HFFc6 (cell line): ENCODE data around the gene NUDT19. TPM values are rescaled to one million over a fixed set of nuclear protein-coding genes. Genes with fewer than 3 reads are reported as not detected.
"Not testable (repeated sequence)": the region's sequence is repeated elsewhere in the genome, so short reads cannot be mapped to it uniquely, and the experiment has no call there.

ENCODE experiments used
- DNase-seq: peaks from one replicate; pipeline ENCODE4 v3.0.0-alpha.2; 2018
- H3K27ac Mint-ChIP-seq: 2 replicates; pipeline ENCODE4 v1.8.0; 2020; ENCODE audit warnings: mild to moderate bottlenecking, mixed read lengths
- H3K27me3 Mint-ChIP-seq: 2 replicates; pipeline ENCODE4 v1.8.0; 2021; ENCODE audit warnings: mild to moderate bottlenecking, moderate library complexity, mixed read lengths; ENCODE audit not compliant: insufficient read depth
- H3K36me3 Mint-ChIP-seq: 2 replicates; pipeline ENCODE4 v1.8.0; 2021; ENCODE audit warnings: low read depth, mixed read lengths
- H3K4me1 Mint-ChIP-seq: 2 replicates; pipeline ENCODE4 v1.8.0; 2020; ENCODE audit warnings: low read depth, mixed read lengths
- H3K4me3 Mint-ChIP-seq: 2 replicates; pipeline ENCODE4 v1.8.0; 2020; ENCODE audit warnings: mild to moderate bottlenecking, moderate library complexity, mixed read lengths
- H3K9me3 Mint-ChIP-seq: 2 replicates; pipeline ENCODE4 v1.8.0; 2020; ENCODE audit warnings: mild to moderate bottlenecking, mixed read lengths
- total RNA-seq, 6 experiments: library from RNA; stranded (reverse); fragmentation: NEBNext Ultra II Directional; extraction: Animal tissue kit (Norgen Biotek cat#: 25700); gene quantifications; 2 replicates in 1 of 6; 3 replicates in 5 of 6; pipeline ENCODE4 v1.2.3, GENCODE V29; 2021
- TF ChIP-seq, protein P1 (sequence below): fragments of 200-600 bp; sonication (generic); IDR thresholded peaks from 2 replicates; pipeline ENCODE4 v1.5.0; 2021; ENCODE audit warnings: antibody characterized with exemption, mild to moderate bottlenecking

NUDT19 gene
- total RNA-seq, 6 experiments from 2014 or later, result 12.8 to 15.1 (median 14.3) TPM

DNA sequence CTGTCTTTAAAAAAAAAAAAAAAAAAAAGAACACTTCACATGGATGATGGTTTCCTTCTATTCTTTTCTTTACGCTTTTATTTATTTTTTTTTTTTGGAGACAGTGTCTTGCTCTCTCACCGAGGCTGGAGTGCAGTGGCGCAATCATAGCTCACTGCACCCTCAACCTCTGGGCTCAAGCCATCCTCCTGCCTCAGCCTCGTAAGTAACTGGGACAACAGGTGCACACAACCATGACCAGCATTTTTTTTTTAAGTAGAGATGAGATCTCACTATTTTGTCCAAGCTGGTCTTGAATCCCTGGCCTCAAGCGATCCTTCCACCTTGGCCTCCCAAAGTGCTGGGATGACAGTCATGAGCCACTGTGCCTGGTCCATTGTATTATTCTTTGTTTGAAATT is 41.0 kb upstream of the NUDT19 start:
- Mint-ChIP-seq H3K4me3 (no peak overlapping the region), H3K36me3 (peaks cover 5% of the 10 kb centered on the region; the same call in 1 of the 2 replicates), H3K9me3 (no peaks in the 10 kb centered on the region), H3K27me3 (no peaks in the 10 kb centered on the region; the same call in 1 of the 2 replicates), H3K4me1 (peaks cover 5% of the 10 kb centered on the region; the same call in 1 of the 2 replicates), H3K27ac (no peak overlapping the region)
- DNase-seq, result no peak
- TF ChIP-seq, protein P1, sequence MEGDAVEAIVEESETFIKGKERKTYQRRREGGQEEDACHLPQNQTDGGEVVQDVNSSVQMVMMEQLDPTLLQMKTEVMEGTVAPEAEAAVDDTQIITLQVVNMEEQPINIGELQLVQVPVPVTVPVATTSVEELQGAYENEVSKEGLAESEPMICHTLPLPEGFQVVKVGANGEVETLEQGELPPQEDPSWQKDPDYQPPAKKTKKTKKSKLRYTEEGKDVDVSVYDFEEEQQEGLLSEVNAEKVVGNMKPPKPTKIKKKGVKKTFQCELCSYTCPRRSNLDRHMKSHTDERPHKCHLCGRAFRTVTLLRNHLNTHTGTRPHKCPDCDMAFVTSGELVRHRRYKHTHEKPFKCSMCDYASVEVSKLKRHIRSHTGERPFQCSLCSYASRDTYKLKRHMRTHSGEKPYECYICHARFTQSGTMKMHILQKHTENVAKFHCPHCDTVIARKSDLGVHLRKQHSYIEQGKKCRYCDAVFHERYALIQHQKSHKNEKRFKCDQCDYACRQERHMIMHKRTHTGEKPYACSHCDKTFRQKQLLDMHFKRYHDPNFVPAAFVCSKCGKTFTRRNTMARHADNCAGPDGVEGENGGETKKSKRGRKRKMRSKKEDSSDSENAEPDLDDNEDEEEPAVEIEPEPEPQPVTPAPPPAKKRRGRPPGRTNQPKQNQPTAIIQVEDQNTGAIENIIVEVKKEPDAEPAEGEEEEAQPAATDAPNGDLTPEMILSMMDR, result no peak

DNA sequence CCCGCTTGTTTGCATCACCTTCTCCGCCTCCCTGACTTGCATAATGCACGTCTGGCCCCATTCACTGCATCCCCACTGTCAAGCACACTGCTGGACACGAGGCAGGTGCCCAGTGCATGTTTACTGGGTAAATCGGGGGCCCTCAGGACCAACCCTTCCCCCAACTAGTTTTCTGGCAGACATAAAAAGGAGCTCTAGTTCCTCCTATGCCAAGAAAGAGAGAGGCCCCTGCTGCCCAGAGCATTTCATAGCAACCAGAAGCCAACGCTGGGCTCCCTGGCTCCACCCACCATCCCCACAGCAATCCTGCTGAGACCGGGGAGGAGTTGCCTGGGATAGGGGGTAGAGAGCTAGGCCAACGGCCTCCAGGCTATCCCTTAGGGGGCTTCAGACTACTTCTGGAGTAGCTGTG is 39.9 kb upstream of the NUDT19 start:
- no peaks in the 10 kb centered on the region for H3K9me3 Mint-ChIP-seq
- peaks cover 5% of the 10 kb centered on the region; the same call in 1 of the 2 replicates for H3K36me3 Mint-ChIP-seq
- DNase-seq, result no peak
- H3K27me3 Mint-ChIP-seq, result no peaks in the 10 kb centered on the region; the same call in 1 of the 2 replicates
- TF ChIP-seq, protein P1, result no peak
- no peak overlapping the region for H3K27ac Mint-ChIP-seq
- H3K4me1 Mint-ChIP-seq, result peaks cover 5% of the 10 kb centered on the region; the same call in 1 of the 2 replicates
- H3K4me3 Mint-ChIP-seq, result no peak overlapping the region

DNA sequence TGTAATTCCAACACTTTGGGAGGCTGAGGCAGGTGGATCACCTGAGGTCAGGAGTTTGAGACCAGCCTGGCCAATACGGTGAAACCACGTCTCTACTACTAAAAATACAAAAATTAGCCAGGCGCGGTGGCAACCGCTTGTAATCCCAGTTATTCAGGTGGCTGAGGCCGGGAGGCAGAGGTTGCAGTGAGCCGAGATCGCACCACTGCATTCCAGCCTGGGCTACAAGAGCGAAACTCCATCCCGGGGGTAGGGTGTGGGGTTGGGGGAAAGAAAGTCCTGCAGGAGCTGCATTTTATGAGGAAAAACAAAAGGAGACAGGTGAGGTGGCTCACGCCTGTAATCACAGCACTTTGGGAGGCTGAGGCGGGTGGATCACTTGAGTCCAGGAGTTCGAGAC is 39.3 kb upstream of the NUDT19 start:
- not testable (repeated sequence) for H3K27me3 Mint-ChIP-seq, DNase-seq, H3K36me3 Mint-ChIP-seq, H3K4me1 Mint-ChIP-seq, H3K9me3 Mint-ChIP-seq, H3K27ac Mint-ChIP-seq, H3K4me3 Mint-ChIP-seq

DNA sequence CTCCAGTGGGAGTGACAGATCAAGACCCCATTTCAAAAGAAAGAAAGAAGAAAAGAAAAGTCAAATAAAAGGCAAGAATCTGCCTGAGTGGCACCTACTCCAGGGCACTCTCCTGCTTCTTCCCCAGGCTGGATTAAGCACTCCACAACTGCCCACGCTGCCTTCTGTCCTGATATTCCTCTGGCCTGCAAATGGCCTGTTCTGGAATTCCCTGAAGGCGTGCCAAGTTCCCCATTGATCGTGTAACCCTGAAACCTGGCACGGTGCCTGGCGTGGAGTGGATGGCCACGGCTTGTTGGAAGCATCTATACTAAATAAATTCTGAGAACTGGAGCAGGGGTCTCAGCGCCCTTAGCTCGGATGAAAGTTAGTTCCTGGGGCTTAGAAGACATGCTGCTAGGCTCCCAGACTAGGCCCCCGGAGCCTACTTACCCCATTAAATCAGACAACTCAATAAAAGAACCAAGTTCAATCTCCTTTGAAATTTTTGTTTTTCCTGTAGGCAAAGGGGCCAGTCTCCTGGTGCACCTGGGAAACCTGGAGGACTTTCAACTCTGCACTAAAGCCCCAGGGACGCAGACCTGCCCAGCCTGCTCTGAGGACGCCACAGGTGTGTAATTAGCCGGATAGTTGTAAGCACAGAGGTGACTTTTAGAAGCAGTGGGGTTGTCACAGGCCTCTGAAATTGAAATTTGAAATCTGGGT is 38.6 kb upstream of the NUDT19 start:
- TF ChIP-seq, protein P1, result no peak
- Mint-ChIP-seq H3K27ac (no peak overlapping the region), H3K27me3 (no peaks in the 10 kb centered on the region; the same call in 1 of the 2 replicates), H3K4me1 (peaks cover 5% of the 10 kb centered on the region; the same call in 1 of the 2 replicates), H3K9me3 (no peaks in the 10 kb centered on the region), H3K36me3 (peaks cover 5% of the 10 kb centered on the region; the same call in 1 of the 2 replicates), H3K4me3 (no peak overlapping the region)
- no peak for DNase-seq

DNA sequence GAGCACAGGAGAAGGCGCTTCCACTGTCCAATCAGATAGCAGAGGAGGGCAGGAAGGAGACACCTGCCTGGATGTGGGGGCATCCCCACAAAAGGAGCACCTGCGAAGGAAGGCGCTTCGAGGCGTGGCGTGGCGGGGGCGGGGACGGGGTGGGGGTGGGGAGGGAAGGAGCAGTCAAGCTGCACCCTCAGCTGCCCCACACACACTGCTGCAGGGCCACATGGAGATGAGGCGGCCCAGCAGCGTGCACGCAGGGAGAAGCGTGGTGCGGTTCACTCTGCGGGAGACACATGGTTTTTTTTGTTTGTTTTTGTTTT is 38.1 kb upstream of the NUDT19 start:
- peaks cover 5% of the 10 kb centered on the region; the same call in 1 of the 2 replicates for H3K4me1 Mint-ChIP-seq
- no peak for DNase-seq
- TF ChIP-seq, protein P1, result no peak
- no peak overlapping the region for H3K4me3 Mint-ChIP-seq
- H3K27ac Mint-ChIP-seq, result no peak overlapping the region
- no peaks in the 10 kb centered on the region for H3K9me3 Mint-ChIP-seq
- H3K27me3 Mint-ChIP-seq, result no peaks in the 10 kb centered on the region; the same call in 1 of the 2 replicates
- H3K36me3 Mint-ChIP-seq, result peaks cover 5% of the 10 kb centered on the region; the same call in 1 of the 2 replicates

DNA sequence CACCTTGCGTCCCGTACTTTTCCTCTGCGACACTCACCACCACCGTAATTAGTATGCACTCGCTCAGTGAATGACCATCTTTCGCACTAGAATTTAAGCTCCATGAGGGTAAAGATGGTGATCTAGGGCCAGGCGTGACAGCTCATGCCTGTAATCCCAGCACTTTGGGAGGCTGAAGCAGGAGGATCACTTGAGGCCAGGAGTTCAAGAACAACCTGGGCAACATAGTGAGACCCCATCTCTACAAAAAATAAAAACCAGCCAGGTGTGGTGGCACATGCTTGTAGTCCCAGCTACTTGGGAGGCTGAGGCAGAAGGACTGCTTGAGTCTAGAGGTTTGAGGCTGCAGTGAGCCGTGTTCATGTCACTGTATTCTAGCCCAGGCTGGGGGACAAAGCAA is 35.2 kb upstream of the NUDT19 start:
- H3K36me3 Mint-ChIP-seq, H3K27ac Mint-ChIP-seq, H3K4me1 Mint-ChIP-seq, H3K27me3 Mint-ChIP-seq, H3K4me3 Mint-ChIP-seq, H3K9me3 Mint-ChIP-seq, DNase-seq: not testable (repeated sequence)
